C4-2B (cell line): ENCODE measurements around the gene LANCL3.

Experiments
- CTCF ChIP-seq: fragments of 450-650 bp; conservative IDR thresholded peaks from 2 replicates; pipeline ENCODE4 v1.5.1; 2017; ENCODE audit warnings: mild to moderate bottlenecking
- ZFX ChIP-seq: fragments of 450-650 bp; IDR thresholded peaks from 2 replicates; pipeline ENCODE4 v1.6.1; 2017

GRCh38 chrX:37542791-37543190, 28.7 kb upstream of the LANCL3 start:
- TF ChIP-seq CTCF: no peak
- no peak for TF ChIP-seq ZFX
